Stimulated activated CD8-positive, alpha-beta memory T cell treated with anti-CD3 and anti-CD28 coated beads, Interleukin-4, amount 100 ng/mL, for 4 hours (primary cell): ENCODE results near the gene CCNB1IP1.
"Not testable (repeated sequence)": the region's sequence is repeated elsewhere in the genome, so short reads cannot be mapped to it uniquely, and the experiment has no call there.

Experiments used
- DNase-seq, 2 donors: peaks; one replicate each; pipeline ENCODE4 v3.0.0-alpha.2; 2020; ENCODE audit warnings: low read depth in 2 of 2, low spot score in 1 of 2

The CCNB1IP1 gene

DNA sequence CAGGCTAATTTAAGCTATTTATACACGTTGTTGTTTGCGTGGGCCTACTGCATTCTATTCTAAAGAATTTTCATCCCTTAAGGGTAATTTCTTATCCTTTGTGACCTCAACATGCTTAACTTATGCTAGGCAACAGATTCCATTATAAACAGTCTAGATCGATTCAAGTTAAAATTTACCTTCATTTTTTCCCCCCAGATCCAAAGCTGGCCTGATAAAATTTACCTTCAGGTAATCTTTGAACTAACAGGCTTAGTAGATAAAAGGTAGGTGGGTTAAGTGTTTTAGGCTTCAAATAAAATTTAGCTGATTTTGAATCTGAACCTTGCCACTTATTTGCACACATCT lies 389 bp upstream of the CCNB1IP1 start:
- DNase-seq: no peak

DNA sequence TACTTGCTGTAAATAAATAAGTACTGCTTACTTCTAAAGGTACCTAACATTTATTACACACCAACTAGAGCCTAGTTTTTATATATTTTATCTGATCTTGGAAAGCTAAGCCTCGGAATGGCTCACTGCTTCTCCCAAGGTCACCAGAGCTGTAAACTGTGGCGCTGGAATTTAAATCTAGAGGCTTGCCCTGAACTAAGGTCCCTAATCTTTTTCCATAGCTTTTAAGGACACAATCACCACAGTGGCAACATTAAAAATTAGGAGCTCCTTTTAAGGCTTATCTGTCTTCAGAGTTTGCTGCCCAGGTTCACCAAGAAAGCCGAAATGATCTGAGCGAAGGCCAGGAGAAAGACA lies 670 bp downstream of the CCNB1IP1 start:
- DNase-seq: no peak

DNA sequence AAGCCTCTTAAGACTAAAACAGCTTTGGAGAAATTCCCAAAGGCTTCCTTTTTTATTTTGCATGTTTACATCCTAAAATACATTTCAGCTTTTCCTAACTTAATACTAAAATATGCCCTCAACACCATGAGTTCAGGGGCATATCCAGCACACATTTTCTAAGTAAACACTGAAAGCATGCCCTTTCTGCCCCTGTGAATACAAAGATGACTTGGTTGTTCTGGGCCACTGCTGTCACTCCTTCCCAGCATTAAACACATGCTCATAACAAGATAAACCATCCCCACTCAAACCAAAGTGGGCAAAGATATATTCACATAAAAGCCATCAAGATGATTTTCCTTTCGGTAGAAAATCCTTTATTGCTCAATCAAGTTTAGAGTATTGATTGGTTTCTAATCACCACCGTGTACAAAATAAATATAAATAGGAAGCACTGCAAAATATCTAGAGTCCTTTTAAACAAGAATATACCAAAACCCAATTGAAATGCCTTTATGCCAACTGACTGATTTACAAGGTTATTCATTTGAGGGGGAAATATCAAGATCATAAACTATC lies 1.9 kb downstream of the CCNB1IP1 start:
- no peak for DNase-seq

DNA sequence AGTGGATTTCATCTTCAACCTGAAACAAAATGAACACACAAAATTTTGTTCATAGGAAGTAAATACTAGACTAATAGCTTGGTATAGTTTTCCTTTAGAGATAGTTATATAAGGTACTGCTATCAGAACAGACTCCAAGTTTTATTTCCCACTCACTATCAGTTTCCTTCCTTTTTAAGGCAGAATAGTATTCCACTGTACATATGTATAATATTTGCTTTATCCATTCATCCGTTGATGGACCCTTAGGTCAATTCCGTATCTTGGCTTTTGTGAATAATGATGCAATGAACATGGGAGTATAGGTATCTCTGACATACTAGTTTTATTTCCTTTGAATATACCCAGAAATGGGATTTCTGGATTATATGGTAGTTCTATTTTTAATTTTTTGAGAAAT lies 3.7 kb downstream of the CCNB1IP1 start:
- no peak for DNase-seq

DNA sequence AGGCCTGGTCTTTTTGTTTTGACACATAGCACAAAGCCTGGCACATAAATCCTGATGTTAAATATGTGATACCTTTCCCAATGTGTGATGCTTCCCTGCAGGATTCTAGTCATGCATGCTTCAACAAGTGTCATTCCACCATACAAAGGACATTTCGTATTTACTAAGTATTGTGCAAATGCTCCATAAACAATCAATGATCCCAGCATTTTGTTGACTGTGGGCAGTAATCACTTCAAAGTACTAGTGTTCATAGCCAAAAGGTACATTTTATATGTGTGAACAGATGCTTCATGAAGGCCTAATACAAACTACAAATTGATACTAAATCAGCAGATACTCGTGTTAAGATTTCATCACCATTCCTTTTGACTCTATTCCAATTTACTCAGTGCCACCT lies 4.4 kb downstream of the CCNB1IP1 start:
- DNase-seq: no peak

DNA sequence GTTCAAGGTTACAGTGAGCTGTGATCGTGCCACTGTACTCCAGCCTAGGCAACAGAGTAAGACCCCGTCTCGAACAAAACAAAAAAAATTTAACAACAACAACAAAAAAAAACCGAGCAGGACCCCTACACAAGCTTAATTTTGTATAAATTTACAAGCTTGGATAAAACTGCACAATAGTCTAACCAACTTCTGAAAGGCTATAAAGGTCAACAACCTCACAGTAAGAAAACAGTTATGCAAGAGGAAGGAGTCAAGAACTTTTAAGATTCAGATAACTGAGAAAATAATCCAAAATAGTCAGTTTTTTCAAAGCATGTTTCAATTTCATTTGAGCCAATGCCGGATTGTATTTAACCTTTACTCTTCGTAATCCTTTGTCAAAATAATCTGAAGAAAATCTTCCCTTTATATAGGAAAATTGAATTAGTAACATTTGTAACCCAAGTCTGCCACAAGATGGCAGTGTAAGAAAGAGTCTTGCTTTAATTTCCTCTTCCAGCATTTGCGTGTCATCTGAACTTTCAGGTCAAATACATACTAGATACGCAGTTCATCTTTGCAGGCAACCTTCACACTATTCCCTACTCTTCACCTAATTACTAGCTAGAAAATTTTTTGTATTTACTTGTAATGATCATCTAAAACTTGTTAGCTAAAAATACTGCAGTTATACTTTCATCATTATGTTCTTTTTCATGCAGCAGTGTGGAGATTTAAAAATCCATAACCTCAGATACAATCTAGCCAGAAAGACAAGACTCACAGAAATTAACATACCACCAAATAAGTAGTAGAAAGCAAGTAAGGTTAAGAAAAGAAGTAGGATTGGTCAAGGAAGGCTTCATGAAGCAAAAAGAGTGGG lies 5.8 kb downstream of the CCNB1IP1 start:
- DNase-seq: no peak

DNA sequence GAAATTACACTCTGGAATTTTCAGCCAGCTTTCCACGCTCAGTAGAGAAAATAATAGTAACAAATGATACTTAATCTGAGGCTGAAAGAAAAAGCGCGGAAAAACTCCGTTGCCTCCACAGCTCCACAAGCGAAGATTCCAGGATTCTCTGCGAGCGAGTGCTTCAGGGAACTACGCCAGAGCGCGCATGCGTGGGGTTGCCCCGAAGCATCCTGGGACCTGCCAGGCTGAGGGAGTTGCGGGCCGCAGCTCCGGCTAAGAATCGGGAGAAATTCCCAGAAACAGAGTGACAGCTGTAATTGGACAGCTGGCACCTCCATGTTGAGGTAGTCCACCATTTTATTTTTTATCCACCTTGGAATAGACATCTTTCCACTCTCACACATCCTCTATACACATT lies 15.4 kb downstream of the CCNB1IP1 start:
- no peak for DNase-seq

DNA sequence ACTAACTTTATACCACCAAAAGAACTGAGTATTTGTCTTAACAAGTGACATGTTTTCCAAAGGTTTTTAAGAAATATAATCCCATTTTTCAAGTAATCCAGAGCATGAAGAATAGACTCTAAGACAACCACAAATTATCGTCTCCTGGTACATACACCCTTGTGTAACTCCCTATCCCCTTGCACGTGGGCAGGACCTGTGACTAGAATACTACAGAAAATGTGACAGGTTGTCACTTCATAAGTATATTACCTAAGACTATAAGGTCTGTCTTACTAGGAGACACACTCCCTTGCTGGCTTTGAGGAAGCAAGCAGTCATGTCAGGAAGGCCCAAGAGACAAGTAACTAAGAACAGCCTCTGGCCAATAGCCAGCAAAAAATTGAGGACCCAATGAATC lies 19.1 kb downstream of the CCNB1IP1 start:
- no peak for DNase-seq

DNA sequence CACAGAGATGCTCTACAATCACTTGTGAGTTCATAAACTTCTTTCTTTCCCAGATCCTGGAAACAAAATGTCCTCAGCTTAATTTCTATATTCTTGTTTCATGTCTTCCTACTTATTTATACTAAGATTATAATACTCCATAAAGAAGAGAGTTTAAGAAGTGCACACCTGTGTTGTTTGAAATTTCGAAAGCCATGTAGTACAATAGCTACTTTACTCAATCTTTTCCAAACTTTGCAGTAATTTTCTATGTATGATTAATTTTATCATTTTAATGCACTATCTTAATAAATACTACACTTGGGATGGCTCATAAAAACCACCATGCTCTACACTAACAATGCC lies 27.0 kb downstream of the CCNB1IP1 start:
- no peak for DNase-seq

DNA sequence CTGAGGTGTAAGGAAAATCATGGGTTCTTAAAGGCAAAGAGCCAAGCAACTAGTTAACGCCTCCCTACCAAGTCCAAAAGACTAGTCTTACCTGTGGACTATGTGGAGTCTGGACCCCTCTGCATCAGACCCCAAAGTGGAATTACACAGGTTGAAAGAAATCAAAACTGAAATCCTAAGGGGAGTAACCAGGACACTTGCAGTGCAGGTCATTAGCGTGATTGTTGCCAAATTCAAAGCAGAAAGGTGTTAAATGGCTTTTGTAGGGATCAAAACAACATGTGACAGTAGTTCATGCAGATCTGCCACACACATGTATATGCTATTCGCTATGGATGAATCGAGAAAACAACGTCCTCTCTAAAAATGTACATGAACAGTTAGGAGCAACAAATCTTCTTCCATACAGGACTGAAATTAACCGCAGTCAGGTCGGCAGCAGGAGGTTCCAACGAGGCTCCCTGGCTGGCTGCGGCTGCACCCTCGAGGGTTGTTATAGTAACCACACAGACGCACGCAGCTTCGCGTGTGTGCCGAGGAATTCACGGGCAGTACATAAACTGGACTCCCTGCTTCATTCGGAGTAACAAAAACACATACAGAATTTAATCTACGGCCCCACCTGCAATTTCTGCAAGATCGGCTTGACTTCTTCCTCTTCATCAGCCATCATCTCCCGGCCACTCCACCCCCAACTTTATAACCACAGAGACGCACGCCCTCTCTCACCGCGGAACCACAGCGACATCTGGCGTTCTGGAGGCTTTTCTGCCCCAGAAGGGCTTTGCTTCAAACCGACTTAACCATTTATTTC lies 27.6 kb downstream of the CCNB1IP1 start, which contains the start of gene TTC5:
Gene TTC5, minus strand, starts transcription at position 687 of the 814 bp plus-strand sequence. Its CDS starts 14 bp downstream, at position 673.
- DNase-seq: peak; percentile 79 to 91

DNA sequence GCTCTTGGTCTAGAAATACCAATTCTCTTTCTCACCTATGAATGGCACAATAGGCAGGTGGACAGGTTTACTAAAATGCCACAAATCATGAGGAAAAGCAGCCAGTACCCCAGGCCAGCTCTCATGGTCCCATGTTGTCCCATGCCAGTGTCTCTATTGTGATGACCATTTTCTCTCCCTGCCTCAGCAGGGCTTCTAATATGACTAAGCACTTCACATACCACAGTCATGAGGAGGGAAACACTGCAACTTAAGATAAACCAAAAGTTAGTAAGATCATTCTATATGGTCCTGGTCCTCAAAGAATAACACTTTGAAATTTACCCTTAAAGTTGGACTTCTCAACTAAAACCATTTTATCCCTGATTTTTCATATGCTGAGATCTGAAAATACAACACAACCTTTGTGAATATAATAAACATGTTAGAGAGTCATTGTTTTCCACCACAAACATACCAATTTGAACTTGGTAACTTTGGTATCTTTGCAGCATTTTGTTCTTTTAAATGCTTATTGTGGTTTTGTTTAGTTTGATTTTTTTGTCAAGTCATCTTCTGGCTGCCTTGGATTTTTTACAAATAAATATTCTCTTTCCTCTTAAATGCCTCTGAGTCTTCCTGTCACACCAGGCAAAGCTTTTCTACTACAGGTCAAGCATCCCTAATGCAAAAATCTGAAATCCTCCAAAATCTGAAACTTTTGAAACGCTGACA lies 30.9 kb downstream of the CCNB1IP1 start:
- DNase-seq: no peak

DNA sequence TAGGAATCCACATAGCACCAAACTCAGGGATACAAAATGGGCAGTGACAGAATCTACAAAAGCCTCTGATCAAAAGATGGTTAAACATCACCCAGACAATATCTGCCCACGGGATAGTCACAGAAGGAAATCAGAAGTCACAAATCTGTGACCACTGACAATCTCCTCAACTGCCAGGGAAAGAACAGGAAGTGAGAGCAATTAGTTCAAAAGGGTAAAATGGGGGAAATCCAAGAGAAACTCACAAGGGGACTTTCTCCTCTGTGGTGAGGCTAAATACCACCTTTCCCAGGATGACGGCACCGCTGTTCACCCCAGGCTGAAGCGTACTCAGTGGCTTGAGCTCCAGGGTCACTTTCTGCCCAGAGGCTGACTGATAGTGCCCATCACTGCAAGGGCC lies 38.0 kb downstream of the CCNB1IP1 start:
- DNase-seq: no peak

DNA sequence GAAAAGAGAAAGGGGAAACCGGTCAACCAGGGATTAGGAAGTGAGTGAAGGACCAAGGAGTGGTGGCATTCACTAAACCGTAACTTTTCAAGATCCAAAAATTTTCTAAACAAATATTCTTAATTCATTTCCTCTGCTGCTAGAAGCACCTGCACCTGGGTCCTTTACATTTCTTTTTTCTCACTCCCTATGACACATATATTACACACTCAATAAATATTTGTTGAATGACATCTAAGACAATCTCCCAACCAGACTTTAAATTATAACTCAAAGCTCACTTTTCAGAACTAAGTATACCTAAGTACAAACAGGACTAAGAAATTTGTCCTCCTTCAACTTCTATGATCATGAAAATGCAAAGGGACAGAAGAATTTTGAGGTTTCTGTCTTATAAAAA lies 38.4 kb downstream of the CCNB1IP1 start:
- no peak for DNase-seq

DNA sequence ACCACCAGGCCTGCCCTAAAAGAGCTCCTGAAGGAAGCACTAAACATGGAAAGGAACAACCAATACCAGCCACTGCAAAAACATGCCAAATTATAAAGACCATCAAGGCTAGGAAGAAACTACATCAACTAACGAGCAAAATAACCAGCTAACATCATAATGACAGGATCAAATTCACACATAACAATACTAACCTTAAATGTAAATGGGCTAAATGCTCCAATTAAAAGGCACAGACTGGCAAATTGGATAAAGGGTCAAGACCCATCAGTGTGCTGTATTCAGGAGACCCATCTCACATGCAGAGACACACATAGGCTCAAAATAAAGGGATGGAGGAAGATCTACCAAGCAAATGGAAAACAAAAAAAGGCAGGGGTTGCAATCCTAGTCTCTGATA lies 51.1 kb downstream of the CCNB1IP1 start:
- DNase-seq: not testable (repeated sequence)

DNA sequence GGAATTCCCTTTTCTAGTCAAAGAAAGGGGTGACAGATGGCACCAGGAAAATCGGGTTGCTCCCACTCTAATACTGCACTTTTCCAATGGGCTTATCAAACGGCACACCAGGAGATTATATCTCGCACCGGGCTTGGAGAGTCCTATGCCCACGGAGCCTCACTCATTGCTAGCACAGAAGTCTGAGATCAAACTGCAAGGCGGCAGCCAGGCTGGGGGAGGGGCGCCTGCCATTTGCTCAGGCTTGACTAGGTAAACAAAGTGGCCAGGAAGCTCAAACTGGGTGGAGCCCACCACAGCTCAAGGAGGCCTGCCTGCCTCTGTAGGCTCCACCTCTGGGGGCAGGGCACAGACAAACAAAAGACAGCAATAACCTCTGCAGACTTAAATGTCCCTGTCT lies 52.8 kb downstream of the CCNB1IP1 start:
- DNase-seq: not testable (repeated sequence)

DNA sequence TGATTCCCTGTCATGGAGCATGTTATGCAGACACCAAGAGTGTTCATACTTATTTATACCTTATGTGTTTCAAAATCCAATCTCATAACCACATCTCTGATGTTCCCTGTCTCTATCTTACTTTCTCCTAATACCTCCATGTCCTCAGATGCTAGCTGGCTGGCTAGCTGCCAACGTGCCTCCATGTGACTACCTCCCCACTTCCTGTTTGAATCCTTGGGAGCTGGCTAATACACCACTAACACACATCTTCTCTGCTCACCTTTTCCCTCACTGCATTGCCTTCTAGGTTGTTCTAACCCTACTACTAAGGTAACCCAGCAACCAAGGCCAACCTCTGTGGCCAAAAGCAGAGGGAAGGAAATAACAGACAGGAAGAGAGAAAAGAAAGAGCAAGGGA lies 54.7 kb downstream of the CCNB1IP1 start:
- DNase-seq: no peak

DNA sequence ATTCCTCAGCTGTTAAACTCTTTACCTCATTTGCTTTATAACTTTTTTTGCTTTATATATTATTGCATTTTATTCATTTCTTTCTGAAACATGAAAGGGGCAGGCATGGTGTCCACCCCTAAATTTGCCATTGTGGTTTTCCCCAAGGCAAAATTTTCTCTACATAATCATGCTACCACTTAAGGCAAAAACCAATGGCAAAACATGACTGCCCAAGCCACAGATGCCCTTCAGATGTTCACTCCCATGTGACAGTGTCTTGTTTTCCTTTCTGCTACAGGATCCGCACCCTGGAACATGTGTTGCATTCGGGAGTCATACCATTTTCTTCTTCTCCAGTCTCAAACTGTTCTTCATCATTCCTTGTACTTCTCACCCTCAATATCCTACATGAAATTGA lies 55.7 kb downstream of the CCNB1IP1 start:
- no peak for DNase-seq

DNA sequence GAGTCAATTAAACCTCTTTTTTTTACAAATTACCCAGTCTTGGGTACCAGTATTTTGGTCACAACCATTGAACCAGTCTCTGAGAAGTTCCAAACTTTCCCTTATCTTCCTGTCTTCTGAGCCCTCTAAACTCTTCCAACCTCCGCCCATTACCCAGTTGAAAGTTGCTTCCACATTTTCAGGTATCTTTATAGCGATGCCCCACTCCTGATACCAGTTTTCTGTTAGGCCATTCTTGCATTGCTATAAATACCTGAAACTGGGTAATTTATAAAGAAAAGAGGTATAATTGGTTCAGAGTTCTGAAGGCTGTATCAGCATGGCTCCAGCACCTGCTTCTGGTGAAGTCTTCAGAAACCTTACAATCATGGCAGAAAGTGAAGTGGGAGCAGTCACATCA lies 59.0 kb downstream of the CCNB1IP1 start:
- no peak for DNase-seq

DNA sequence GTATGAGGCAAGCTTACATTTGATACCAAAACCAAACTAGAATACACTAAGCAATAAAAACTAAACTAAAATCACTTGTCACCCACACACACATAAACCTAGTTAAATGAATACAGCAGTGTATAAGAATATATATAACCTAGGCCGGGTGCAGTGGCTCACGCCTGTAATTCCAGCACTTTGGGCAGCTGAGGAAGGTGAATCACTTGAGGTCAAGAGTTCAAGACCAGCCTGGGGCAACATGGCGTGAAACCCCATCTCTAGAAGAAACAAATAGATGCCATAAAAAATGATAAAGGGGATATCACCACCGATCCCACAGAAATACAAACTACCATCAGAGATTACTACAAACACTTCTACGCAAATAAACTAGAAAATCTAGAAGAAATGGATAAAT lies 68.7 kb downstream of the CCNB1IP1 start:
- DNase-seq: not testable (repeated sequence)

DNA sequence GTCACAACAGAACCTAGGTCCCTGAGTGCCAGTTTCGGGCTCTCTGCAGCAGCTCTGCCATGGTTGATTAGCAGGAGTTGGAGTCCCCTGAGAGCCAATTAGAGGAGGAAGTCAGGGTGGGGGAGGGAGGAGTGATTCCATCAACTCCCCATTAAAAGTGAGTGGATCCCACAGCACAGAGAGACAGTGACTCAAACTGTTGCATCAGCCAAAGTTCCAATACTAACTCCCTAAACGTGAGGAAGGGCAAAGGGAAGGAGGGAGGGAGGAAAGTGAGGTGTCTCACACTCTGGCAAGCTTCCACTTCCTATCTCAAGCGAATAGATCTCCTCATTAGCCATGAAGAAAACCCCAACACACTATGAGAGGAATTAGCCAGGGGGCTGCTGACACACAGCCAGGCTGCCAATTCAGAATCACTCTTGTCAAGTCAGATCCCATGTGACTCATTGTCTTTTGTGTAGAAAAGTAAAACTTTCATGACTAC lies 70.4 kb downstream of the CCNB1IP1 start:
- no peak for DNase-seq
